GM23338 (cell line): ENCODE data around the gene ATP6V0E2. TPM values are rescaled to one million over a fixed set of nuclear protein-coding genes. Genes with fewer than 3 reads are reported as not detected.

Source experiments
- ATAC-seq: fragments of 200-7000 bp; cut with Tn5 transposase; 3 replicates; pipeline ENCODE4 v1.9.1; 2020
- DNase-seq: peaks from one replicate; pipeline ENCODE4 v3.0.0-alpha.2; 2015; ENCODE audit warnings: low spot score
- H2AFZ ChIP-seq: fragments of 200-600 bp; sonication (generic); 2 replicates; pipeline ENCODE4 v1.8.0; 2016; ENCODE audit warnings: antibody characterized with exemption, mild to moderate bottlenecking, moderate library complexity
- H3F3A ChIP-seq: fragments of 200-600 bp; sonication (generic); replicated peaks from 2 replicates; pipeline ENCODE4 v1.8.0; 2017; ENCODE audit warnings: antibody characterized with exemption, mixed run types, low read depth
- H3K27ac ChIP-seq: fragments of 200-600 bp; sonication (generic); 2 replicates; pipeline ENCODE4 v1.6.1; 2016; ENCODE audit warnings: low read depth
- H3K27me3 ChIP-seq: fragments of 200-600 bp; sonication (generic); 2 replicates; pipeline ENCODE4 v1.8.0; 2016; ENCODE audit warnings: mild to moderate bottlenecking, mixed run types, moderate library complexity; ENCODE audit not compliant: insufficient read depth
- H3K36me3 ChIP-seq: fragments of 200-600 bp; sonication (generic); 2 replicates; pipeline ENCODE4 v1.8.0; 2016; ENCODE audit warnings: mild to moderate bottlenecking; ENCODE audit not compliant: insufficient read depth
- H3K4me1 ChIP-seq: fragments of 200-600 bp; sonication (generic); 2 replicates; pipeline ENCODE4 v1.8.0; 2016; ENCODE audit warnings: mild to moderate bottlenecking, moderate library complexity; ENCODE audit not compliant: insufficient read depth
- H3K4me2 ChIP-seq: fragments of 200-600 bp; sonication (generic); 2 replicates; pipeline ENCODE4 v1.7.1; 2017; ENCODE audit warnings: mixed run types
- H3K4me3 ChIP-seq: fragments of 200-600 bp; sonication (generic); 2 replicates; pipeline ENCODE4 v1.6.1; 2016; ENCODE audit warnings: mixed run types
- H3K79me2 ChIP-seq: fragments of 200-600 bp; sonication (generic); replicated peaks from 2 replicates; pipeline ENCODE4 v1.8.0; 2017; ENCODE audit warnings: mild to moderate bottlenecking; ENCODE audit not compliant: insufficient read depth
- H3K9me2 ChIP-seq: fragments of 200-600 bp; sonication (generic); 2 replicates; pipeline ENCODE4 v1.8.0; 2017; ENCODE audit not compliant: insufficient read depth
- H4K20me1 ChIP-seq: fragments of 200-600 bp; sonication (generic); replicated peaks from 2 replicates; pipeline ENCODE4 v1.8.0; 2017; ENCODE audit warnings: mild to moderate bottlenecking; ENCODE audit not compliant: insufficient read depth
- H3K27ac Mint-ChIP-seq: 2 replicates; pipeline ENCODE4 v1.8.0; 2020; ENCODE audit warnings: inconsistent platforms, mild to moderate bottlenecking, moderate library complexity, mixed read lengths
- H3K27me3 Mint-ChIP-seq: 3 replicates; pipeline ENCODE4 v1.8.0; 2022; ENCODE audit warnings: low read depth, mild to moderate bottlenecking, moderate library complexity, mixed read lengths, inconsistent platforms; ENCODE audit not compliant: insufficient read depth, poor library complexity
- H3K36me3 Mint-ChIP-seq: 3 replicates; pipeline ENCODE4 v1.8.0; 2021; ENCODE audit warnings: low read depth, mild to moderate bottlenecking, inconsistent platforms, moderate library complexity, mixed read lengths
- H3K4me1 Mint-ChIP-seq: 3 replicates; pipeline ENCODE4 v1.8.0; 2020; ENCODE audit warnings: mild to moderate bottlenecking, inconsistent platforms, mixed read lengths
- H3K4me3 Mint-ChIP-seq: 3 replicates; pipeline ENCODE4 v1.8.0; 2021; ENCODE audit warnings: moderate library complexity, mild to moderate bottlenecking, inconsistent platforms, mixed read lengths
- H3K9me3 Mint-ChIP-seq: 3 replicates; pipeline ENCODE4 v1.8.0; 2020; ENCODE audit warnings: moderate library complexity, mild to moderate bottlenecking, inconsistent platforms, mixed read lengths
- CREB1 ChIP-seq: fragments of 250-450 bp; sonication (Bioruptor Pico); IDR thresholded peaks from 2 replicates; pipeline ENCODE4 v1.5.0; 2020; ENCODE audit warnings: low read depth, mild to moderate bottlenecking, moderate library complexity
- CTCF ChIP-seq, 2 experiments: fragments of 200-600 bp in 1 of 2; sonication (generic) in 1 of 2; conservative IDR thresholded peaks; 2 replicates each; pipeline versions ENCODE4 v1.5.1 to v1.6.1; 2016 to 2017; ENCODE audit warnings: antibody characterized with exemption in 2 of 2, low read depth in 2 of 2, mild to moderate bottlenecking in 2 of 2, moderate library complexity in 1 of 2
- ETS1 ChIP-seq: IDR thresholded peaks from 2 replicates; pipeline ENCODE4 v1.6.1; 2016; ENCODE audit warnings: antibody characterized with exemption
- EZH2 ChIP-seq: fragments of 200-600 bp; sonication (generic); IDR thresholded peaks from one replicate; pipeline ENCODE4 v1.8.0; 2017; ENCODE audit warnings: antibody characterized with exemption, mild to moderate bottlenecking, low read depth; ENCODE audit not compliant: unreplicated experiment
- EZH2phosphoT487 ChIP-seq: fragments of 200-600 bp; sonication (generic); IDR thresholded peaks from one replicate; pipeline ENCODE4 v1.8.1; 2018; ENCODE audit warnings: antibody characterized with exemption; ENCODE audit not compliant: unreplicated experiment
- JUNB ChIP-seq: IDR thresholded peaks from one replicate; pipeline ENCODE4 v1.6.1; 2016; ENCODE audit warnings: antibody characterized with exemption; ENCODE audit not compliant: unreplicated experiment
- NANOG ChIP-seq: IDR thresholded peaks from 2 replicates; pipeline ENCODE4 v1.6.1; 2016; ENCODE audit warnings: antibody characterized with exemption, borderline replicate concordance
- POLR2AphosphoS5 ChIP-seq: IDR thresholded peaks from 2 replicates; pipeline ENCODE4 v1.6.1; 2016; ENCODE audit warnings: antibody characterized with exemption, low read depth
- REST ChIP-seq: IDR thresholded peaks from one replicate; pipeline ENCODE4 v1.6.1; 2018; ENCODE audit warnings: antibody characterized with exemption; ENCODE audit not compliant: unreplicated experiment
- STAT1 ChIP-seq: IDR thresholded peaks from one replicate; pipeline ENCODE4 v1.6.1; 2016; ENCODE audit warnings: antibody characterized with exemption; ENCODE audit not compliant: unreplicated experiment
- ZNF114 ChIP-seq: fragments of 250-450 bp; sonication (Bioruptor Pico); IDR thresholded peaks from 2 replicates; pipeline ENCODE4 v1.5.0; 2020; ENCODE audit warnings: mild to moderate bottlenecking, moderate library complexity
- ZNF331 ChIP-seq: fragments of 250-450 bp; sonication (Bioruptor Pico); IDR thresholded peaks from 2 replicates; pipeline ENCODE4 v1.5.0; 2020; ENCODE audit warnings: low read depth, mild to moderate bottlenecking, moderate library complexity
- ZNF462 ChIP-seq: fragments of 250-450 bp; sonication (Bioruptor Pico); IDR thresholded peaks from 2 replicates; pipeline ENCODE4 v1.5.0; 2020; ENCODE audit warnings: mild to moderate bottlenecking, moderate library complexity
- polyA plus RNA-seq: library from polyadenylated mRNA; unstranded; fragments of >200 nt; fragmentation: Nextera tagmentation; extraction: Ambion mirVana; gene quantifications from 2 replicates; pipeline ENCODE4 v1.2.1, GENCODE V29; 2016
- total RNA-seq: library from RNA; depleted of rRNA; stranded (reverse); fragments of >200 nt; shearing (Covaris generic); gene quantifications from 2 replicates; pipeline ENCODE4 v1.2.3, GENCODE V29; 2014

The ATP6V0E2 gene
- total and polyA plus RNA-seq, 2 experiments from 2014 or later = 15.6 to 34.7 TPM

- Histone ChIP-seq H3K4me3 (no peak overlapping the region), H3K4me2 (no peak overlapping the region), H3K79me2 (no peaks in the 10 kb centered on the region), H3K4me1 (no peaks in the 10 kb centered on the region; the same call in 1 of the 2 replicates), H3K9me2 (no peaks in the 10 kb centered on the region), H4K20me1 (no peaks in the 10 kb centered on the region; the same call in 1 of the 2 replicates), H3K27ac (no peak overlapping the region), H3K36me3 (no peaks in the 10 kb centered on the region), H3F3A (peaks cover 9% of the 10 kb centered on the region; the same call in 1 of the 2 replicates), H3K27me3 (peaks cover 6% of the 10 kb centered on the region), H2AFZ (no peak overlapping the region)
- no peak for ATAC-seq
- Mint-ChIP-seq H3K27me3 (peaks cover 7% of the 10 kb centered on the region), H3K9me3 (no peaks in the 10 kb centered on the region), H3K4me1 (peaks cover 25% of the 10 kb centered on the region), H3K27ac (no peak overlapping the region), H3K4me3 (no peak overlapping the region), H3K36me3 (no peaks in the 10 kb centered on the region; the same call in 2 of the 3 replicates)
- no peak for DNase-seq
- TF ChIP-seq JUNB = no peak
- TF ChIP-seq POLR2AphosphoS5 = no peak
- TF ChIP-seq REST = no peak
- no peak for TF ChIP-seq CREB1 (CRISPR knock-in tag)
- no peak for TF ChIP-seq ETS1
- TF ChIP-seq ZNF114 (CRISPR knock-in tag) = no peak
- TF ChIP-seq ZNF331 = no peak
- TF ChIP-seq CTCF (conservative IDR thresholded peaks at IDR 0.05; ENCODE audit: low read depth in 2 of 2) = no peak
- TF ChIP-seq STAT1 = no peak
- no peak for TF ChIP-seq EZH2
- TF ChIP-seq NANOG = no peak
- no peak for TF ChIP-seq ZNF462 (CRISPR knock-in tag)
- TF ChIP-seq EZH2phosphoT487 = no peak
These were observed 39.2 kb upstream of the ATP6V0E2 start for GRCh38 chr7:149834601-149835000.
